Uterus (tissue), 4 donors: ENCODE results near the gene IQCE. TPM values are rescaled to one million over a fixed set of nuclear protein-coding genes. Genes with fewer than 3 reads are reported as not detected.

Experiments
- DNase-seq, 2 donors: peaks; one replicate each; pipeline ENCODE4 v3.0.0-alpha.2; 2019 to 2020
- H3K27ac ChIP-seq, 2 donors: fragments of 200-600 bp; sonication (generic); 1 replicate in 1 of 2; 2 replicates in 1 of 2; pipeline ENCODE4 v1.5.1; 2016 to 2018
- H3K27me3 ChIP-seq, 2 donors: fragments of 200-600 bp; sonication (generic); one replicate each; pipeline ENCODE4 v1.5.1; 2018 to 2019; ENCODE audit warnings: control low read depth in 1 of 2
- H3K36me3 ChIP-seq, 2 donors: fragments of 200-600 bp; sonication (generic); one replicate each; pipeline ENCODE4 v1.5.1; 2019; ENCODE audit warnings: control low read depth in 1 of 2
- H3K4me1 ChIP-seq, 2 donors: fragments of 200-600 bp; sonication (generic); one replicate each; pipeline ENCODE4 v1.5.1; 2018 to 2019; ENCODE audit warnings: control low read depth in 1 of 2
- H3K4me3 ChIP-seq, 2 donors: fragments of 200-600 bp; sonication (generic); 1 replicate in 1 of 2; 2 replicates in 1 of 2; pipeline ENCODE4 v1.5.1; 2018 to 2019; ENCODE audit warnings: mild to moderate bottlenecking in 1 of 2
- H3K9me3 ChIP-seq, 2 donors: fragments of 200-600 bp; sonication (generic); one replicate each; pipeline ENCODE4 v1.5.1; 2019; ENCODE audit warnings: control low read depth in 1 of 2
- POLR2A ChIP-seq, 2 donors: fragments of 450-650 bp; IDR thresholded peaks; one replicate each; pipeline ENCODE4 v1.6.1; 2016; ENCODE audit warnings: antibody characterized with exemption in 2 of 2, mild to moderate bottlenecking in 1 of 2, moderate library complexity in 1 of 2
- intact Hi-C: fragments of 100-400 bp; cut with DNase I; formaldehyde crosslinking; loops from one replicate; pipeline ENCODE4 v1.15.1; 2023; ENCODE audit warnings: low total_unique reads
- total RNA-seq, 4 donors: library from RNA; depleted of rRNA in 3 of 4; stranded (reverse); fragments of >200 nt in 3 of 4; gene quantifications; one replicate each; pipeline versions ENCODE4 v1.1.0 to v1.2.4, GENCODE V29; 2014 to 2023
- TF ChIP-seq, protein P1 (sequence below), 4 experiments: fragments of 200-600 bp in 2 of 4; fragments of 450-650 bp in 2 of 4; sonication (generic) in 2 of 4; IDR thresholded peaks; one replicate each; pipeline ENCODE4 v1.5.1; 2016 to 2019; ENCODE audit warnings: antibody characterized with exemption in 4 of 4, mild to moderate bottlenecking in 2 of 4, moderate library complexity in 1 of 4
- donor health status: DM: yes; HTN: yes; CAD: no.

The IQCE gene
- total RNA-seq, 4 donors from 2014 or later = 6.8 to 28.0 (median 16.9) TPM

DNA sequence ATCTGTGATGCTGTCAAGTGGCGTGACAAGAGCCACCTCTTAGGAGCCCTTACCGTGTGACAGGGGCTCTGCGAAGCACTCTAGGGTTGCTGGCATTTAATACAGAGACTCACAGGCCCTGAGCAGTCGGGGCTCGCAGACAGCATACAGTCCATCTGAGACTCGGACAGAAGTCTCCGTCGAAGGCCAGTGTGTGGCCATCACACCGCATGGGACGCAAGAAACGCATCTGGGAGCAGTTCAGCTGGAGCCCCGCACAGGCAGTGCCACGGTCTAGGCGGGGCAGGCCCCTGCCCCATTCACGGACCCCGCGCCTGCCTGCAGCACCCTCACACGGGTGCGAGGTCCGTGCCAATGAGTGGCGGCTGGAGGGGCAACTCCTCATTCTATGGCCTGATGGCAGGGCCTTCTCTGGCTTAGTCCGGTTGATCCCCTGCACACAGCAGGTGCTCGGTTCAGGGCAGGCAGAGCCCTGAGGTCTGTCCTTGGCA lies 33.6 kb downstream of the IQCE start:
- Histone ChIP-seq H3K4me3 (no peak overlapping the region), H3K4me1 (no peaks in the 10 kb centered on the region), H3K36me3 (no peaks in the 10 kb centered on the region), H3K27me3 (no peaks in the 10 kb centered on the region), H3K27ac (no peak overlapping the region), H3K9me3 (no peaks in the 10 kb centered on the region)
- TF ChIP-seq, protein P1, sequence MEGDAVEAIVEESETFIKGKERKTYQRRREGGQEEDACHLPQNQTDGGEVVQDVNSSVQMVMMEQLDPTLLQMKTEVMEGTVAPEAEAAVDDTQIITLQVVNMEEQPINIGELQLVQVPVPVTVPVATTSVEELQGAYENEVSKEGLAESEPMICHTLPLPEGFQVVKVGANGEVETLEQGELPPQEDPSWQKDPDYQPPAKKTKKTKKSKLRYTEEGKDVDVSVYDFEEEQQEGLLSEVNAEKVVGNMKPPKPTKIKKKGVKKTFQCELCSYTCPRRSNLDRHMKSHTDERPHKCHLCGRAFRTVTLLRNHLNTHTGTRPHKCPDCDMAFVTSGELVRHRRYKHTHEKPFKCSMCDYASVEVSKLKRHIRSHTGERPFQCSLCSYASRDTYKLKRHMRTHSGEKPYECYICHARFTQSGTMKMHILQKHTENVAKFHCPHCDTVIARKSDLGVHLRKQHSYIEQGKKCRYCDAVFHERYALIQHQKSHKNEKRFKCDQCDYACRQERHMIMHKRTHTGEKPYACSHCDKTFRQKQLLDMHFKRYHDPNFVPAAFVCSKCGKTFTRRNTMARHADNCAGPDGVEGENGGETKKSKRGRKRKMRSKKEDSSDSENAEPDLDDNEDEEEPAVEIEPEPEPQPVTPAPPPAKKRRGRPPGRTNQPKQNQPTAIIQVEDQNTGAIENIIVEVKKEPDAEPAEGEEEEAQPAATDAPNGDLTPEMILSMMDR (IDR thresholded peaks at IDR 0.05) = no peak
- no peak for TF ChIP-seq POLR2A (IDR thresholded peaks at IDR 0.05)
- DNase-seq = no peak
- intact Hi-C loops = no loop called here

DNA sequence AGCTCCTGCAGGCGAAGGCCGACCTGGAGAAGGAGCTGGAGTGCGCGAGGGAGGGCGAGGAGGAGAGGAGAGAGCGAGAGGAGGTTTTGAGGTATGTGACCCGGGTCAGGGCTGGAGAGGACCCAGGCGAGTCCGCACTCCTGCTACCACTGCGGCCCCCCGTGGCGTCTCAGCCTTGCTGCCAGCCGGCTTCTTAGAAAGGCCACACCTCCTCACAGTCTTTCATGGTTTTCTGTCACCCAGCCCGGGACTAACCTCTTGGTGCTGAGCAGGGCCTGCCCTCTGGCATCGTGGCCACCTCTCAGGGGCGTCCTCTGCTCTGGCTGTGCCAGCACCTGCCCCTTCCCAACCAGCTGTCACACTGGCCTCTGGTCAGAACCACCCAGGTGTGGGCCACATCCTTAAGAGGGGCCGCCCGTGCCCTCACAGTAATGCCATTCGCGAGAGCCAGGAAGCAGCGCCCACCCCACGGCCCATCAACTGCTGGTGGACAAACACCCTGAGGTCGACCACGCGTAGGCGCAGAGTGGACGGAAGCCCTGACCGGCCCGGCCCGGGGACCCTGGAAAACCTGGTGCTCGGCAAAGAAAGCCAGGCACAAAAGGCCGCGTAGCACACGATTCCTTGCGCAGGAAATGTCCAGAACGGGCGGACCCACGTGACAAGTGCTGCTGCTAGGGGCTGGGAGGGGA lies 34.4 kb downstream of the IQCE start:
- TF ChIP-seq POLR2A (IDR thresholded peaks at IDR 0.05) = no peak
- TF ChIP-seq, protein P1 (IDR thresholded peaks at IDR 0.05) = no peak
- DNase-seq = no peak
- Histone ChIP-seq H3K4me3 (no peak overlapping the region), H3K27ac (no peak overlapping the region), H3K27me3 (no peaks in the 10 kb centered on the region), H3K9me3 (no peaks in the 10 kb centered on the region), H3K36me3 (no peaks in the 10 kb centered on the region), H3K4me1 (no peaks in the 10 kb centered on the region)
- intact Hi-C loops = no loop called here

DNA sequence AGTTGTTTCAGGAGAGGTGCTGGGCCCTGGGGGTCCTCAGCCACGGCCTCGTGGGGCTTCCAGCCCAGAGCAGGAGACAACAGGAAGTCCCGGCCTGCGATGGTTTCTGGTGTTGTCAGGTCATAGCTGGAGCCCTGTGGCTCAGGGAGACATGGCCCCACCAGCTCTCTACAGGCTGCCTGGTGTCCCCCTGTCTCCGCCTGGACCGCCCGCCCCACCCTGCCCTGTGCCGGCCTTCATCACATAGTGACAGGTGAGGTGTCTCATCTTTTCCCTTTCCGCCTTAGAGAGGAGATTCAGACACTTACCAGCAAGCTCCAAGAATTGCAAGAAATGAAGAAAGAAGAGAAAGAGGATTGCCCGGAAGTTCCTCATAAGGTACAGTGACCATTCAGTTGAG lies 35.8 kb downstream of the IQCE start:
- intact Hi-C loops = no loop called here
- no peak overlapping the region for H3K4me3 ChIP-seq
- H3K27me3 ChIP-seq = no peaks in the 10 kb centered on the region
- TF ChIP-seq, protein P1 (IDR thresholded peaks at IDR 0.05) = no peak
- no peak for TF ChIP-seq POLR2A (IDR thresholded peaks at IDR 0.05)
- no peaks in the 10 kb centered on the region for H3K4me1 ChIP-seq
- no peak for DNase-seq
- no peak overlapping the region for H3K27ac ChIP-seq
- no peaks in the 10 kb centered on the region for H3K9me3 ChIP-seq
- H3K36me3 ChIP-seq = no peaks in the 10 kb centered on the region

DNA sequence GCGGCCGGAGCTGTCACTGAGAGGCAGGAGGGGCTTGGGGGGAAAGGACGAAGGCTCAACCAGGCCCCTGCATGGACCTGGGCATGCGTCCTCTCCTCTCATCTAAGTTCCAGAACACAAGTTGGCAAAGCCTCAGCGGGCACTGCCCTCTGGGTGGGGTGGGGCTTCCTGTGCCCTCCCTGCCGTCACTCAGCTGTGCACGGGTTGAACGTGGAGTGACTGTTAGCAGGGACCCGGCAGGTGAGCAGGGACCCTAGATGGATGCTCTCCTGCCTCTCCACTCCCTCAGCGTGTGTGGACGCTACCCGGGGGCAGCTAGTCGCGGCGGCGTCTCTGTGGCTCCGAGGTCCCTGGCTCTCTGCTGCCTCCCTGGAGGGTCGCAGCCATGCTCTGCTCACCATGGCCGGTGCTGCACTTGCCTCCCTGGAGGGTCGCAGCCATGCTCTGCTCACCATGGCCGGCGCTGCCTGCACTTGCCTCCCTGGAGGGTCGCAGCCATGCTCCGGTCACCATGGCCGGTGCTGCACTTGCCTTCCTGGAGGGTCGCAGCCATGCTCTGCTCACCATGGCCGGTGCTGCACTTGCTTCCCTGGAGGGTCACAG lies 36.6 kb downstream of the IQCE start:
- no peaks in the 10 kb centered on the region for H3K36me3 ChIP-seq
- no peak for DNase-seq
- H3K27me3 ChIP-seq = no peaks in the 10 kb centered on the region
- H3K4me1 ChIP-seq = no peaks in the 10 kb centered on the region
- no peak overlapping the region for H3K4me3 ChIP-seq
- no peaks in the 10 kb centered on the region for H3K9me3 ChIP-seq
- intact Hi-C loops = no loop called here
- TF ChIP-seq, protein P1 (IDR thresholded peaks at IDR 0.05) = no peak
- TF ChIP-seq POLR2A (IDR thresholded peaks at IDR 0.05) = no peak
- H3K27ac ChIP-seq = no peak overlapping the region

DNA sequence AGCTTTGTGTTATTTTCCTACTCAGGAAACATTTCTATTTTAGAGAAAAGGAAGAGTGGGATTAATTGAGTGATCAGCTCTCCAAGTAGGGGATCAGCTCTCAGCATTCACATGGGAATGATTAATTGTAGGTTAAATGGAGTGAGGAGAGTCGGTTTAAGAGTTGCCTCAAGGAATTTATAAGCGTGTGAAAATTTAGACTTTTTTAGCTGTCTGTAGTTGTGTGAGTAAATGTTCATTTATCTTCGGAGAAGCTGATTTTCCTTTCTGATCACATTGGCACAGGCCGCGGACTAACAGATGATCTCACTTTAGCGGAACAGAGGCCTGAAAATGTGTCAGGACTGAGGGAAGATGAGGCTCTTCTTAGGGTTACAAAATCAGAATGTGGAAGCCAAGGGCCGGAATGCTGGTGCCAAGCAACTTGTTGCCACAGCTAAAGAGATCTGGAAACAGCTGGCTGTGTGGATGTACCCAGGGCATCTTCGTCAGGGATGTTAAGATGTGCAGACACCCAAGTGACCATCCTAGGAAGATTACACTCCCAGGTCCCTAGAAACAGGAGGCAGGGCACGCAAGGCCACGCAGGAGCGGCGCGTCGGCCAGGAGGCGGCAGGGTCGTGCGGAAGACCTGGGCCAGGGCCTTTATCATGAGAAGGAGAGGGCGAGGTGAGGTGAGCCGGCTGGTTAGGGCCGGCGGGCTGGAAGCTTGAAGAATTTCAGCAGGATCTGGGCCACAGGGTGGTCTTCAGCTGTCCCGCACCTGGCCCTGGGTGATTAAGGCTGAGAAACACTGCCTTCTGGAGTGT lies 37.9 kb downstream of the IQCE start:
- no peaks in the 10 kb centered on the region for H3K27me3 ChIP-seq
- H3K4me1 ChIP-seq = no peaks in the 10 kb centered on the region
- TF ChIP-seq, protein P1 (IDR thresholded peaks at IDR 0.05) = no peak
- no peak for TF ChIP-seq POLR2A (IDR thresholded peaks at IDR 0.05)
- DNase-seq = no peak
- no peaks in the 10 kb centered on the region for H3K36me3 ChIP-seq
- H3K9me3 ChIP-seq = no peaks in the 10 kb centered on the region
- H3K4me3 ChIP-seq = no peak overlapping the region
- no peak overlapping the region for H3K27ac ChIP-seq
- intact Hi-C loops = no loop called here
